ENCODE results near the gene ZNF160. TPM values are rescaled to one million over a fixed set of nuclear protein-coding genes. Genes with fewer than 3 reads are reported as not detected.

ZNF160 gene
- polyA plus RNA-seq, 1 experiment = 23.7 TPM

DNA sequence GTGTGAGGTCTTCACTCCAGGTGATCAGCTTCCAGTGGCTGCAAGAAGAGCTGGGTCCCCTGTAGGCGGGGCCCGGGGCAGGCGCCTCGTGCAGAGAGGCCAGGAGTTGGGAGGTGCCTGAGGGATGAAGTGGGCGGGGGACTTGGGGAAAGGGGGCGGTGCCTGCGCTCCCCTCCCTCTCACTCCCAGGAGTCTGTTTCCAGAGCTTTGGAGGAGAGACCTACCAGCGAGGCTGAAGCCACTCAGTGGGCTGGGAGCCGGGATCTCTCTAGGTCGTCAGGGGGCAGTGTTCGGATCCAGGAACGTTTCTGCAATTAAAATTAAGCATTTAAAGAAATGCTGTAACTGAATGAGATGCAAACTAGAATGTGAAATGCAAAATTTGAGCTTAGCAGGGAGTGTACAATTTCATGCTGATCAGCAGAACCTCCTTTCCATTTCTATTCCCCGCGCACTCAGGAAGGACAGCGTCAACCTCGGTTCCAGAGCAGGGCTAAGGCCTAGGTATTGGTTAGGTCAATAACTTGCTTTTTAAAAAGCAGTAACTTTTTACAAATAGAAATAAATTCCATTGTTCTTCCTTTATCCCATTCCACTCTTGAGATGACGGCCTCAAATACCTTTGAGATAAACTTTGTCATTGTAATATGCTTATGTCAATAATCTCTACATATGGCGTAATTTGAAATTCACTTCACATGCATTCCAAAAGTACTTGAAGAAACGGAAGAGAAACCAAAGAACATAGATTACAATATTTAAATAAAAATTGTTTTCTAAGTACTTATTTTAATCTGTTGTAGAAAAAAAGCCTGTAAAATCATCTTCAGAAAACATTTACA lies 11.6 kb downstream of the ZNF160 start:
- H3K4me3 ChIP-seq (ENCODE audit: low read depth, low read length) = no peak overlapping the region
- H3K9me3 ChIP-seq (ENCODE audit: control insufficient read depth, insufficient read depth, low read length) = no peaks in the 10 kb centered on the region; the same call in 1 of the 2 replicates
- H3K27ac ChIP-seq (ENCODE audit: low read depth, low read length) = no peak overlapping the region
- TF ChIP-seq, protein P1, sequence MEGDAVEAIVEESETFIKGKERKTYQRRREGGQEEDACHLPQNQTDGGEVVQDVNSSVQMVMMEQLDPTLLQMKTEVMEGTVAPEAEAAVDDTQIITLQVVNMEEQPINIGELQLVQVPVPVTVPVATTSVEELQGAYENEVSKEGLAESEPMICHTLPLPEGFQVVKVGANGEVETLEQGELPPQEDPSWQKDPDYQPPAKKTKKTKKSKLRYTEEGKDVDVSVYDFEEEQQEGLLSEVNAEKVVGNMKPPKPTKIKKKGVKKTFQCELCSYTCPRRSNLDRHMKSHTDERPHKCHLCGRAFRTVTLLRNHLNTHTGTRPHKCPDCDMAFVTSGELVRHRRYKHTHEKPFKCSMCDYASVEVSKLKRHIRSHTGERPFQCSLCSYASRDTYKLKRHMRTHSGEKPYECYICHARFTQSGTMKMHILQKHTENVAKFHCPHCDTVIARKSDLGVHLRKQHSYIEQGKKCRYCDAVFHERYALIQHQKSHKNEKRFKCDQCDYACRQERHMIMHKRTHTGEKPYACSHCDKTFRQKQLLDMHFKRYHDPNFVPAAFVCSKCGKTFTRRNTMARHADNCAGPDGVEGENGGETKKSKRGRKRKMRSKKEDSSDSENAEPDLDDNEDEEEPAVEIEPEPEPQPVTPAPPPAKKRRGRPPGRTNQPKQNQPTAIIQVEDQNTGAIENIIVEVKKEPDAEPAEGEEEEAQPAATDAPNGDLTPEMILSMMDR (IDR thresholded peaks at IDR 0.05; ENCODE audit: low read depth, low read length) = no peak
- POLR2A ChIA-PET = interaction anchor here (0.6 kb wide), 1 partner anchor 29 kb away, joined by 4 read pairs; no protein-coding TSS in a partner anchor
- CTCF ChIA-PET = no interaction called here
- no peak for DNase-seq (ENCODE audit: low read depth, low spot score)
- no peaks in the 10 kb centered on the region for H3K27me3 ChIP-seq (ENCODE audit: control insufficient read depth, insufficient read depth, low read length)

DNA sequence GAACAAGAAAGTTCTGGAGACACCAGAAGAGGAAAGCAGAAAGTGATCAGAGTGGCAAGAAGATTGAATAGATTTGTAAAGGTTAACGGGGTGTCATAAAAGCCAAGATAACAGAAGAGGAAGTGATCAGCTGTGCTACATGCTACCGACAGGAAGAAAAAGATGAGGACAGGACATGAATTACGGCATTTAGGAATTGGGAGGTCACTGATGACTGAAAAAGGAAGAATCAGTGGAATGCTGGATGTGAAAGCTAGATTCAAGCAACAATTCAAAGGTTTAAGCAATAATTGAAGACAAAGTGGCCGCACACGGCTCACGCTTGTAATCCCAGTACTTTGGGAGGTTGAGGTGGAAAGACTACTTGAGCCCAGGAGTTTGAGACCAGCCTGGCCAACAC lies 15.1 kb downstream of the ZNF160 start:
- ChIA-PET POLR2A (no interaction called here), CTCF (no interaction called here)

DNA sequence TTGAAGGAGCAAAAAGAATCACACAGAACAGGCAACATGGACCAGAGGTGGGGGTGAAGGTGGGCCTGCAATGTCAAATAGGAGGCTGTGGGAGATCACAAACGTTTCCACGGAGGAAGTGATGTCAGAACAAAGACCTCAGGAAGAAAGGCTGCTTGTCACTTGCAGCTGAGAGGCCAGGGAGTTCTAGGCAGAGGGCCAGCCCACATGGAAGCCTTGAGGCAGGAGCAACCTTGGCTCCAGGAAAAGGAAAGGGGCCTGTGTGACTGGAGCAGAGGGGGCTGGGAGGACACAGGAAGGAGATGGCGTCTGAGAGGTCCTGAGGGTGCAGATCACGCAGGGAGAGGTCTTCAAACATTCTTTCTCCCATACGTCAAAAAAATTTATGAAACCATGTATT lies 16.3 kb downstream of the ZNF160 start:
- Histone ChIP-seq H3K9me3 (ENCODE audit: control insufficient read depth, insufficient read depth, low read length) (peaks cover 5% of the 10 kb centered on the region), H3K27ac (ENCODE audit: low read depth, low read length) (no peak overlapping the region), H3K4me3 (ENCODE audit: low read depth, low read length) (no peak overlapping the region), H3K27me3 (ENCODE audit: control insufficient read depth, insufficient read depth, low read length) (no peaks in the 10 kb centered on the region)
- ChIA-PET CTCF (interaction anchor here (0.9 kb wide), 1 partner anchor 10 kb away, joined by 3 read pairs; no protein-coding TSS in a partner anchor), POLR2A (no interaction called here)
- TF ChIP-seq, protein P1 (IDR thresholded peaks at IDR 0.05; ENCODE audit: low read depth, low read length) = no peak
- no peak for DNase-seq (ENCODE audit: low read depth, low spot score)

More for the DNA sequence above, 15.1 kb downstream of the ZNF160 start:
- no peak for DNase-seq (ENCODE audit: low read depth, low spot score)
- TF ChIP-seq, protein P1 (IDR thresholded peaks at IDR 0.05; ENCODE audit: low read depth, low read length) = no peak
- no peak overlapping the region for H3K27ac ChIP-seq (ENCODE audit: low read depth, low read length)
- H3K4me3 ChIP-seq (ENCODE audit: low read depth, low read length) = no peak overlapping the region
- H3K9me3 ChIP-seq (ENCODE audit: control insufficient read depth, insufficient read depth, low read length) = no peaks in the 10 kb centered on the region; the same call in 1 of the 2 replicates
- no peaks in the 10 kb centered on the region for H3K27me3 ChIP-seq (ENCODE audit: control insufficient read depth, insufficient read depth, low read length)

DNA sequence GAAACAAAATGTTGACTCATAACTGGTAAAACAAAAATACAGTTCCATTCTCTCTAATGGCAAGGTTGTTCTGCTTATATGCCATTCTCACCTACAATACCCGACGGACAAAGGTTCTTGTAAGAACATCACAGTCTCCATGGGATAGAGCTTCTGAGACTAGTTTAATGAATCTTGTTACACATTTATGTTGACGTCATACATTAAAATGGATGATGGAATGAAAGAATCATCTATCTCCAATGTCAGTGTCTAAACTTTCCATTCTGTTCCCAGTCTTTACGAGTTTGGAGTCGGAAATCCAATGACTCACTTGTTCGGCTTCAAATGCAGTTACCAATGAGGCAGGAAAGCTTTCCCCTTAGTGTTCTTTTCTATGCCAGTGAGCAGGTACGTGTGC lies 17.7 kb downstream of the ZNF160 start:
- CTCF ChIA-PET = no interaction called here
- H3K27me3 ChIP-seq (ENCODE audit: control insufficient read depth, insufficient read depth, low read length) = no peaks in the 10 kb centered on the region
- DNase-seq (ENCODE audit: low read depth, low spot score) = no peak
- H3K9me3 ChIP-seq (ENCODE audit: control insufficient read depth, insufficient read depth, low read length) = peaks cover 5% of the 10 kb centered on the region
- TF ChIP-seq, protein P1 (IDR thresholded peaks at IDR 0.05; ENCODE audit: low read depth, low read length) = no peak
- no peak overlapping the region for H3K27ac ChIP-seq (ENCODE audit: low read depth, low read length)
- POLR2A ChIA-PET = no interaction called here
- no peak overlapping the region for H3K4me3 ChIP-seq (ENCODE audit: low read depth, low read length)

DNA sequence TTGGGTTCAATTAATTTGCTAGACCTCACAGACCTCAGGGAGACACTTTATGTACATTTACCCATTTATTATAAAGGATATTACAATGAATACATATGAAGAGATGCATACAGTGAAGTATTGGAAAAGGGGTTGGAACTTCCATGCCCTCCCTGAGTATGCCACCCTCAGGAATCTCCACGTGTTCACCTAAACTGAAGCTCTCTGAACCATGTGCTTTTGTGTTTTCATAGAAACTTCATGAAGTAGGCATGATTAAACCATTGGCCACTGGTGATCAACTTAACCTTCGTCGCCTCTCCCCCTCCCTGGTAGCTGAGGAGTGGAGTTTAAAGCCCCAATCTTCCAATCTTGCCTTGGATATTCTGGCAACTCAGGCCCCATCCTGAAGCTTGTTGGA lies 20.3 kb downstream of the ZNF160 start:
- Histone ChIP-seq H3K27me3 (ENCODE audit: control insufficient read depth, insufficient read depth, low read length) (no peaks in the 10 kb centered on the region), H3K9me3 (ENCODE audit: control insufficient read depth, insufficient read depth, low read length) (peaks cover 7% of the 10 kb centered on the region), H3K4me3 (ENCODE audit: low read depth, low read length) (no peak overlapping the region), H3K27ac (ENCODE audit: low read depth, low read length) (no peak overlapping the region)
- ChIA-PET CTCF (no interaction called here), POLR2A (no interaction called here)
- DNase-seq (ENCODE audit: low read depth, low spot score) = no peak
- TF ChIP-seq, protein P1 (IDR thresholded peaks at IDR 0.05; ENCODE audit: low read depth, low read length) = no peak
